MCF 10A (cell line): ENCODE data around the gene SPRN. TPM values are rescaled to one million over a fixed set of nuclear protein-coding genes. Genes with fewer than 3 reads are reported as not detected.
"Not testable (repeated sequence)": the region's sequence is repeated elsewhere in the genome, so short reads cannot be mapped to it uniquely, and the experiment has no call there.

Source experiments
- BruUV-seq: library from RNA; stranded (reverse); fragments of 400-500 nt; replicated peaks from 2 replicates; lab custom pipeline; 2021; lab: Mats Ljungman, UMichigan
- CTCF ChIA-PET: fragments of 300-600 bp; sonication (Branson Sonifier 250); formaldehyde crosslinking; extraction: SDS; loops from one replicate; lab custom pipeline; 2021; ENCODE audit warnings: antibody characterized with exemption, inconsistent platforms; lab: Yijun Ruan, JAX
- POLR2A ChIA-PET: fragments of 300-600, 350-650 bp; sonication (Branson Sonifier 250); formaldehyde crosslinking; extraction: SDS; loops from one replicate; lab custom pipeline; 2020; ENCODE audit warnings: antibody characterized with exemption, inconsistent platforms; lab: Yijun Ruan, JAX
- DNase-seq: peaks from one replicate; pipeline ENCODE4 v3.0.0-alpha.2; 2018; ENCODE audit not compliant: unreplicated experiment
- H3K27ac Mint-ChIP-seq: one replicate; pipeline ENCODE4 v1.8.0; 2022; ENCODE audit warnings: mild to moderate bottlenecking, low read depth, mixed read lengths; ENCODE audit not compliant: unreplicated experiment
- H3K27me3 Mint-ChIP-seq: one replicate; pipeline ENCODE4 v1.8.0; 2022; ENCODE audit warnings: mixed read lengths; ENCODE audit not compliant: insufficient read depth, unreplicated experiment
- H3K36me3 Mint-ChIP-seq: one replicate; pipeline ENCODE4 v1.8.0; 2022; ENCODE audit warnings: mild to moderate bottlenecking, moderate library complexity, mixed read lengths; ENCODE audit not compliant: insufficient read depth, unreplicated experiment
- H3K4me1 Mint-ChIP-seq: one replicate; pipeline ENCODE4 v1.8.0; 2022; ENCODE audit warnings: mixed read lengths; ENCODE audit not compliant: insufficient read depth, unreplicated experiment
- H3K4me3 Mint-ChIP-seq: one replicate; pipeline ENCODE4 v1.8.0; 2022; ENCODE audit warnings: mild to moderate bottlenecking, moderate library complexity, mixed read lengths; ENCODE audit not compliant: unreplicated experiment
- H3K9me3 Mint-ChIP-seq: one replicate; pipeline ENCODE4 v1.8.0; 2022; ENCODE audit warnings: mixed read lengths; ENCODE audit not compliant: unreplicated experiment
- intact Hi-C: fragments of 100-400 bp; cut with micrococcal nuclease; formaldehyde crosslinking; loops from 2 replicates; pipeline ENCODE4 v1.14.1; 2022
- total RNA-seq: library from RNA; stranded (reverse); gene quantifications from 2 replicates; pipeline ENCODE4 v1.2.3, GENCODE V29; 2022
- TF ChIP-seq, protein P1 (sequence below): fragments of 200-600 bp; IDR thresholded peaks from one replicate; pipeline ENCODE4 v1.8.0; 2022; ENCODE audit warnings: antibody characterized with exemption, mild to moderate bottlenecking; ENCODE audit not compliant: unreplicated experiment

Gene SPRN
- total RNA-seq, 1 experiment from 2014 or later = not detected

DNA sequence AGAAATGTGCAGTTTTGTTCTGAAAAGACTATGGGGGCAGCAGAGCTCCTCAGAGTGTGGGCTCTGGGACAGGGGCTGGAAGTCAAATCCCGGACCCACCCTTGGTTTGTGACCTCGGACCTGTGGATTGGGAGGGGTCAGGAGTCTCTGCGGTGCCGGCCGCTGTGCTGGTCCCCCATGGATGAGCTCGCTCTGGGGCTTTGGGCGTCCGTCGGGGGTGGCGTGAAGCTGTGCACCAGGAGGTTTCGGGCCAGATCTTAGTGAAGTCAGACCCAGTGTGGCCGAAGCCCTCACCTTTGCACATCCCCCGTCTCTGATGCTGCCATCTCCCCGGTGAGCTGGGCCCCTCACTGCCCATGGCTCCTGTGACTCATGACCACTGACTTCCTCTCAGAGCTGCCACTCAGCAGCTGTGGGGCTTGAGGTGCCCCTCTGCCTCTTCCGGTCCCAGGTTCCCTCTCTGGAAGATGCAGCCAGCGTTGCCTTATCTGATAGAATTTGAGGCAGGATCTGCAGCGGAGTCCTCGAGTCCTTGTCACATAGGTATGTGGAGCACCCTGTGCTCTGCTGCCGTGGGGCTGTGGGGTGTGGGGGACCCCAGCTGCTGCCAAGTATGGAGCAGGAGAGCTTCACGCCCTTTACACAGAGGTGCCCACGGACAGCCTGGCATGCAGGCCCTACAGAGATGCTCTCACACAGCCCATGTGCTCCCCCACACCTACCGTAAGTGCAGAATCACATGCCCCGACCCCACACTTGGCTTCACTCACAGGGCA lies 18.0 kb upstream of the SPRN start:
- BruUV-seq = no TSS peak
- no peak for DNase-seq
- Mint-ChIP-seq H3K4me1 (no peaks in the 10 kb centered on the region), H3K27ac (no peak overlapping the region), H3K9me3 (peaks cover 8% of the 10 kb centered on the region), H3K36me3 (peaks cover 13% of the 10 kb centered on the region), H3K4me3 (no peak overlapping the region), H3K27me3 (no peaks in the 10 kb centered on the region)
- POLR2A ChIA-PET = interaction anchor here (0.6 kb wide), 1 partner anchor 112 kb away, joined by 3 read pairs; no protein-coding TSS in a partner anchor
- intact Hi-C loops = no loop called here
- CTCF ChIA-PET = interaction anchor here (0.5 to 0.7 kb wide), 2 partner anchors 136 to 161 kb away, joined by 3 read pairs; no protein-coding TSS in a partner anchor
- TF ChIP-seq, protein P1, sequence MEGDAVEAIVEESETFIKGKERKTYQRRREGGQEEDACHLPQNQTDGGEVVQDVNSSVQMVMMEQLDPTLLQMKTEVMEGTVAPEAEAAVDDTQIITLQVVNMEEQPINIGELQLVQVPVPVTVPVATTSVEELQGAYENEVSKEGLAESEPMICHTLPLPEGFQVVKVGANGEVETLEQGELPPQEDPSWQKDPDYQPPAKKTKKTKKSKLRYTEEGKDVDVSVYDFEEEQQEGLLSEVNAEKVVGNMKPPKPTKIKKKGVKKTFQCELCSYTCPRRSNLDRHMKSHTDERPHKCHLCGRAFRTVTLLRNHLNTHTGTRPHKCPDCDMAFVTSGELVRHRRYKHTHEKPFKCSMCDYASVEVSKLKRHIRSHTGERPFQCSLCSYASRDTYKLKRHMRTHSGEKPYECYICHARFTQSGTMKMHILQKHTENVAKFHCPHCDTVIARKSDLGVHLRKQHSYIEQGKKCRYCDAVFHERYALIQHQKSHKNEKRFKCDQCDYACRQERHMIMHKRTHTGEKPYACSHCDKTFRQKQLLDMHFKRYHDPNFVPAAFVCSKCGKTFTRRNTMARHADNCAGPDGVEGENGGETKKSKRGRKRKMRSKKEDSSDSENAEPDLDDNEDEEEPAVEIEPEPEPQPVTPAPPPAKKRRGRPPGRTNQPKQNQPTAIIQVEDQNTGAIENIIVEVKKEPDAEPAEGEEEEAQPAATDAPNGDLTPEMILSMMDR = no peak

DNA sequence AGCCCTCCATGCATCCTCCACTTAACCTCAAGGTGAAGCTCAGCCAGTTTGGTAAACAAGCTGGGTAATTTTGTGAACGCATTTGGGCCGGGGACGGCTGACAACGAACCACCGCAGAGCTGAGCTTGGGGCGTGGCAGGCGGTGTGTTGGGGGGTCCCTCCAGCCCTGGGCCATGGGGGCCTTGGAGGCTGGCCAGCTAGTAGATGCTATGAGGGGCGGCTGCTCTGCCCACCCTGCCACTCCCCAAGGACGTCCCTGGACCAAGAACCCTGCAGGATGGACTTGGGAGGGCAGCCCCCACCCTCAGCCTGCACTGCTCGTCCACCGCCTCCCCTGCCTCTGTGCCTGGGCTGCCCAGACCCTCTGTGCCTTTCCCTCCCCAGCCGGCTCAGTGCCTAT lies 17.4 kb upstream of the SPRN start:
- Mint-ChIP-seq H3K4me1 (no peaks in the 10 kb centered on the region), H3K27ac (no peak overlapping the region), H3K4me3 (no peak overlapping the region), H3K9me3 (peaks cover 4% of the 10 kb centered on the region), H3K27me3 (no peaks in the 10 kb centered on the region), H3K36me3 (peaks cover 10% of the 10 kb centered on the region)
- no TSS peak for BruUV-seq
- ChIA-PET CTCF (interaction anchor here (0.7 kb wide), 1 partner anchor 161 kb away, joined by 3 read pairs; no protein-coding TSS in a partner anchor), POLR2A (interaction anchor here (0.6 kb wide), 1 partner anchor 112 kb away, joined by 3 read pairs; no protein-coding TSS in a partner anchor)
- TF ChIP-seq, protein P1 = no peak
- intact Hi-C loops = no loop called here
- no peak for DNase-seq

DNA sequence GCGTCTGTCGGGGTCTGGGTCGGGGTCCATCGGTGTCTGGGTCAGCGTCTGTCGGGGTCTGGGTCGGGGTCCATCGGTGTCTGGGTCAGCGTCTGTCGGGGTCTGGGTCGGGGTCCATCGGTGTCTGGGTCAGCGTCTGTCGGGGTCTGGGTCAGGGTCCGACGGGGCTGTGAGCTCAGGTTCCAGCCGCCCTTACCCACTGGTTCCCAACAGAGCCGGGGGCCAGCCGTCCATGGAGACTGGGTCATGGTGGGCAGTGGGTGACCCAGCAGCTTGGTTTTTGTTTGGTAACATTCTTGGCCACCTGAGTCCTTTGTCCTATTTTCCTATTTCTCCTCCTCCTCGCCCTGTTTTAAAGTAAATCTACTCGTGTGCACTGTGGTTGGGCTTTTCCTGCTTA lies 16.9 kb upstream of the SPRN start:
- H3K27me3 Mint-ChIP-seq, BruUV-seq, DNase-seq, H3K4me3 Mint-ChIP-seq, H3K4me1 Mint-ChIP-seq, CTCF ChIA-PET, H3K36me3 Mint-ChIP-seq, H3K27ac Mint-ChIP-seq, intact Hi-C loops, H3K9me3 Mint-ChIP-seq: not testable (repeated sequence)
- POLR2A ChIA-PET = interaction anchor here (0.6 kb wide), 1 partner anchor 111 kb away, joined by 3 read pairs; no protein-coding TSS in a partner anchor

DNA sequence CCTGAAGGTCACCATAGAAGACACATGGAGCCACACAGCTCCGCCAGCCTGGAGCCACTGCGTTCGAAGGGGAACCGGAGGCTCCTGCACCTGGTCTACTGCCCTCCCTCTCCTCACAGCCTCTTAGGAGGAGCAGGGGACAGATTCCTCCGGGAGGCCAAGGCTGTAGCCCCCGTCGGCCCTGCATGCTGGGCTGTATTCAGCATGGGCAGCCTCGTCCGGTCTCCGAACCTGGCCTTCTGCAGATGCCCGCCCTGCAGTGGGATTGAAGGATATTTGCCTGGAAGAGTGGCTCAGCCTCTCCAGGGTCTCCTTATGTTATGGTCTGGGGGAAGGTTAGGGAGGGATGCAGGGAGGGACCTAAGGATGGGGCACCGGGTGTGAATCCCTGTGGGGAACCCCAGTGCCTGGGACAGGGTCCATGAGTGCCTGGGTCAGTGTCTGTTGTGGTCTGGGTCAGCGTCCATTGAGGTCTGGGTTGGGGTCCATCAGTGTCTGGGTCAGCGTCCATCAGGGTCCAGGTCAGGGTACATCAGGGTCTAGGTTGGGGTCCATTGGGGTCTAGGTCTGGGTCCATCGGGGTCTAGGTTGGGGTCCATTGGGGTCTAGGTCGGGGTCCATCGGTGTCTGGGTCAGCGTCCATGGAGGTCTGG lies 16.3 kb upstream of the SPRN start:
- TF ChIP-seq, protein P1 = no peak
- POLR2A ChIA-PET = no interaction called here
- CTCF ChIA-PET = no interaction called here
- DNase-seq = no peak
- peaks cover under 1% of the 10 kb centered on the region for H3K9me3 Mint-ChIP-seq
- no peak overlapping the region for H3K4me3 Mint-ChIP-seq
- intact Hi-C loops = no loop called here
- no TSS peak for BruUV-seq
- no peak overlapping the region for H3K27ac Mint-ChIP-seq
- H3K27me3 Mint-ChIP-seq = no peaks in the 10 kb centered on the region
- peaks cover 6% of the 10 kb centered on the region for H3K36me3 Mint-ChIP-seq
- no peaks in the 10 kb centered on the region for H3K4me1 Mint-ChIP-seq
